Forelimb muscle (tissue), 1 donor: ENCODE data around the gene ADGRG7. TPM values are rescaled to one million over a fixed set of nuclear protein-coding genes. Genes with fewer than 3 reads are reported as not detected.

Source experiments
- DNase-seq: peaks from one replicate; pipeline ENCODE4 v3.0.0-alpha.2; 2013; ENCODE audit warnings: low read depth
- polyA plus RNA-seq: library from polyadenylated mRNA; unstranded; fragments of 120-200 nt; gene quantifications from one replicate; pipeline ENCODE4 v1.2.1, GENCODE V29; 2013; ENCODE audit not compliant: insufficient read length

Gene ADGRG7
- polyA plus RNA-seq, 1 donor, result not detected

GRCh38 chr3:100602506-100603444, 6.6 kb upstream of the ADGRG7 start:
- DNase-seq, result no peak

GRCh38 chr3:100603469-100603868, 5.9 kb upstream of the ADGRG7 start:
- no peak for DNase-seq

- DNase-seq, result no peak
Measured at GRCh38 chr3:100605358-100605757, 4.0 kb upstream of the ADGRG7 start.

GRCh38 chr3:100606894-100607512, 2.4 kb upstream of the ADGRG7 start:
- DNase-seq, result no peak

- no peak for DNase-seq
Measured at GRCh38 chr3:100609963-100610362, 562 bp downstream of the ADGRG7 start.

GRCh38 chr3:100611221-100611620, 1.8 kb downstream of the ADGRG7 start:
- DNase-seq, result no peak

GRCh38 chr3:100613721-100614390, 4.5 kb downstream of the ADGRG7 start:
- no peak for DNase-seq

GRCh38 chr3:100614941-100615340, 5.5 kb downstream of the ADGRG7 start:
- DNase-seq, result no peak

GRCh38 chr3:100615684-100616083, 6.3 kb downstream of the ADGRG7 start:
- no peak for DNase-seq

GRCh38 chr3:100621251-100621650, 11.8 kb downstream of the ADGRG7 start:
- DNase-seq, result no peak

- no peak for DNase-seq
Measured at GRCh38 chr3:100627491-100627890, 18.1 kb downstream of the ADGRG7 start.

- no peak for DNase-seq
Measured at GRCh38 chr3:100629421-100630127, 20.2 kb downstream of the ADGRG7 start.

GRCh38 chr3:100630664-100631063, 21.3 kb downstream of the ADGRG7 start:
- DNase-seq, result no peak

GRCh38 chr3:100631236-100631635, 21.8 kb downstream of the ADGRG7 start:
- no peak for DNase-seq

- no peak for DNase-seq
Measured at GRCh38 chr3:100634493-100635272, 25.3 kb downstream of the ADGRG7 start.

GRCh38 chr3:100635273-100635701, 25.9 kb downstream of the ADGRG7 start:
- DNase-seq, result no peak

- no peak for DNase-seq
Measured at GRCh38 chr3:100637197-100637631, 27.8 kb downstream of the ADGRG7 start.

GRCh38 chr3:100640633-100641032, 31.2 kb downstream of the ADGRG7 start:
- no peak for DNase-seq

- no peak for DNase-seq
Measured at GRCh38 chr3:100641471-100642032, 32.2 kb downstream of the ADGRG7 start.

GRCh38 chr3:100645913-100646312, 36.5 kb downstream of the ADGRG7 start:
- no peak for DNase-seq

- DNase-seq, result no peak
Measured at GRCh38 chr3:100647171-100647570, 37.8 kb downstream of the ADGRG7 start.
